ENCODE results near the gene TDP1. TPM values are rescaled to one million over a fixed set of nuclear protein-coding genes. Genes with fewer than 3 reads are reported as not detected.

TDP1 gene
- total and polyA plus RNA-seq, 2 experiments from 2014 or later, result 23.0 to 63.6 TPM

DNA sequence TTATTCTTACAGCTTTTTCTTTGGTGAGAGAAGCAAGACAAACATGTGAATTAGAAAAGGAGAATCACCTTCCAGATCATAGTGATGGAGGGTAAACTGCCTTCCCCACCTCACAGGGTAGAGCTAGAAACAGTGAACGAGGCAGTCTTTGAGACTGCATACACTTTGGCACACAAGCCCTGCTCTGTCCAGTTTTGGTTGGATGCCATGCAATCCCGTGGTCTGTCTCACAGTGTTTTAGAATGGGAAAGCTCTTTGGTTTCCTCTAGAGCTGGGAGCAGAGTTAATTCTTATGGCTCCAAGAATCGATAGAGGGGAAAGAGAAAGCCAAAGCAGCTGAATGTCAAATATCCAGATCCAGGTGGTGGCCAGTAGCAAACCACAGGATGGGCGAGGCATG lies 21.9 kb downstream of the TDP1 start:
- no peaks in the 10 kb centered on the region for H3K9me2 ChIP-seq (ENCODE audit: insufficient read depth)
- TF ChIP-seq JUNB (IDR thresholded peaks at IDR 0.05; ENCODE audit: unreplicated experiment), result no peak
- no peak for TF ChIP-seq EZH2phosphoT487 (IDR thresholded peaks at IDR 0.05; ENCODE audit: unreplicated experiment)
- TF ChIP-seq, protein P1, sequence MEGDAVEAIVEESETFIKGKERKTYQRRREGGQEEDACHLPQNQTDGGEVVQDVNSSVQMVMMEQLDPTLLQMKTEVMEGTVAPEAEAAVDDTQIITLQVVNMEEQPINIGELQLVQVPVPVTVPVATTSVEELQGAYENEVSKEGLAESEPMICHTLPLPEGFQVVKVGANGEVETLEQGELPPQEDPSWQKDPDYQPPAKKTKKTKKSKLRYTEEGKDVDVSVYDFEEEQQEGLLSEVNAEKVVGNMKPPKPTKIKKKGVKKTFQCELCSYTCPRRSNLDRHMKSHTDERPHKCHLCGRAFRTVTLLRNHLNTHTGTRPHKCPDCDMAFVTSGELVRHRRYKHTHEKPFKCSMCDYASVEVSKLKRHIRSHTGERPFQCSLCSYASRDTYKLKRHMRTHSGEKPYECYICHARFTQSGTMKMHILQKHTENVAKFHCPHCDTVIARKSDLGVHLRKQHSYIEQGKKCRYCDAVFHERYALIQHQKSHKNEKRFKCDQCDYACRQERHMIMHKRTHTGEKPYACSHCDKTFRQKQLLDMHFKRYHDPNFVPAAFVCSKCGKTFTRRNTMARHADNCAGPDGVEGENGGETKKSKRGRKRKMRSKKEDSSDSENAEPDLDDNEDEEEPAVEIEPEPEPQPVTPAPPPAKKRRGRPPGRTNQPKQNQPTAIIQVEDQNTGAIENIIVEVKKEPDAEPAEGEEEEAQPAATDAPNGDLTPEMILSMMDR (conservative IDR thresholded peaks at IDR 0.05; ENCODE audit: low read depth in 2 of 2), result no peak
- TF ChIP-seq, protein P2, sequence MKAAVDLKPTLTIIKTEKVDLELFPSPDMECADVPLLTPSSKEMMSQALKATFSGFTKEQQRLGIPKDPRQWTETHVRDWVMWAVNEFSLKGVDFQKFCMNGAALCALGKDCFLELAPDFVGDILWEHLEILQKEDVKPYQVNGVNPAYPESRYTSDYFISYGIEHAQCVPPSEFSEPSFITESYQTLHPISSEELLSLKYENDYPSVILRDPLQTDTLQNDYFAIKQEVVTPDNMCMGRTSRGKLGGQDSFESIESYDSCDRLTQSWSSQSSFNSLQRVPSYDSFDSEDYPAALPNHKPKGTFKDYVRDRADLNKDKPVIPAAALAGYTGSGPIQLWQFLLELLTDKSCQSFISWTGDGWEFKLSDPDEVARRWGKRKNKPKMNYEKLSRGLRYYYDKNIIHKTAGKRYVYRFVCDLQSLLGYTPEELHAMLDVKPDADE (IDR thresholded peaks at IDR 0.05), result no peak
- TF ChIP-seq STAT1 (IDR thresholded peaks at IDR 0.05; ENCODE audit: unreplicated experiment), result no peak
- no peaks in the 10 kb centered on the region for H3F3A ChIP-seq (replicated peaks; ENCODE audit: low read depth)
- DNase-seq (ENCODE audit: low spot score), result no peak
- no peaks in the 10 kb centered on the region for H3K79me2 ChIP-seq (replicated peaks; ENCODE audit: insufficient read depth)
- Mint-ChIP-seq H3K27ac (no peak overlapping the region), H3K27me3 (ENCODE audit: insufficient read depth, low read depth, poor library complexity) (no peaks in the 10 kb centered on the region), H3K36me3 (ENCODE audit: low read depth) (peaks cover 38% of the 10 kb centered on the region), H3K4me3 (no peak overlapping the region), H3K4me1 (no peaks in the 10 kb centered on the region), H3K9me3 (no peaks in the 10 kb centered on the region)
- H4K20me1 ChIP-seq (replicated peaks; ENCODE audit: insufficient read depth), result no peaks in the 10 kb centered on the region
- H3K36me3 ChIP-seq (ENCODE audit: insufficient read depth), result peaks cover 30% of the 10 kb centered on the region
- no peak overlapping the region for H3K4me2 ChIP-seq
- no peak overlapping the region for H3K4me3 ChIP-seq
- ATAC-seq, result no peak
- H3K27ac ChIP-seq (ENCODE audit: low read depth), result no peak overlapping the region
- H2AFZ ChIP-seq, result no peak overlapping the region
- H3K27me3 ChIP-seq (ENCODE audit: insufficient read depth), result no peaks in the 10 kb centered on the region
- H3K4me1 ChIP-seq (ENCODE audit: insufficient read depth), result no peaks in the 10 kb centered on the region

DNA sequence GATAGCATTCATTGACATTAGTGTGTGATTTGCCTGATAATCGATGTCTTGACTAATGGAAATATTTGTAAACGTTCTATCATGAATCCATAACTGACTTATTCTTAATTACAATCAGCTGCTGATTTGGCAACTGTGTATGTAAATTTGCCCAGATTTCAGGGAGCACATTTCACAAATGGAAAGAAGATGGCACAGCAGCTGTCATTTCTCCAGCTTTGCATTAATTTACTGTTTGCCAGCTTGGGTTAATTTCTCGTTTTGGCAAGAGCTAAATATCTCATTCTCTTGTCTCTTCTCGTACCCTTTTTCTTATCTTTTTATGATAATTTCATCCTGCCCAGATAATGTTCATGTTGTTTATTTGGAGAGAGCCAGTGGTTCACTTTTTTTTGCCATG lies 22.9 kb downstream of the TDP1 start:
- Mint-ChIP-seq H3K4me3 (no peak overlapping the region), H3K36me3 (ENCODE audit: low read depth) (peaks cover 38% of the 10 kb centered on the region), H3K27me3 (ENCODE audit: insufficient read depth, low read depth, poor library complexity) (no peaks in the 10 kb centered on the region), H3K27ac (no peak overlapping the region), H3K9me3 (no peaks in the 10 kb centered on the region), H3K4me1 (no peaks in the 10 kb centered on the region)
- Histone ChIP-seq H3K79me2 (replicated peaks; ENCODE audit: insufficient read depth) (no peaks in the 10 kb centered on the region), H3K27me3 (ENCODE audit: insufficient read depth) (no peaks in the 10 kb centered on the region), H4K20me1 (replicated peaks; ENCODE audit: insufficient read depth) (no peaks in the 10 kb centered on the region), H3K9me2 (ENCODE audit: insufficient read depth) (no peaks in the 10 kb centered on the region), H3K36me3 (ENCODE audit: insufficient read depth) (peaks cover 30% of the 10 kb centered on the region), H3F3A (replicated peaks; ENCODE audit: low read depth) (no peaks in the 10 kb centered on the region), H3K27ac (ENCODE audit: low read depth) (no peak overlapping the region), H2AFZ (no peak overlapping the region), H3K4me1 (ENCODE audit: insufficient read depth) (no peaks in the 10 kb centered on the region), H3K4me3 (no peak overlapping the region), H3K4me2 (no peak overlapping the region)
- ATAC-seq (no peak), DNase-seq (ENCODE audit: low spot score) (no peak)
- no peak for TF ChIP-seq JUNB (IDR thresholded peaks at IDR 0.05; ENCODE audit: unreplicated experiment)
- TF ChIP-seq, protein P3, sequence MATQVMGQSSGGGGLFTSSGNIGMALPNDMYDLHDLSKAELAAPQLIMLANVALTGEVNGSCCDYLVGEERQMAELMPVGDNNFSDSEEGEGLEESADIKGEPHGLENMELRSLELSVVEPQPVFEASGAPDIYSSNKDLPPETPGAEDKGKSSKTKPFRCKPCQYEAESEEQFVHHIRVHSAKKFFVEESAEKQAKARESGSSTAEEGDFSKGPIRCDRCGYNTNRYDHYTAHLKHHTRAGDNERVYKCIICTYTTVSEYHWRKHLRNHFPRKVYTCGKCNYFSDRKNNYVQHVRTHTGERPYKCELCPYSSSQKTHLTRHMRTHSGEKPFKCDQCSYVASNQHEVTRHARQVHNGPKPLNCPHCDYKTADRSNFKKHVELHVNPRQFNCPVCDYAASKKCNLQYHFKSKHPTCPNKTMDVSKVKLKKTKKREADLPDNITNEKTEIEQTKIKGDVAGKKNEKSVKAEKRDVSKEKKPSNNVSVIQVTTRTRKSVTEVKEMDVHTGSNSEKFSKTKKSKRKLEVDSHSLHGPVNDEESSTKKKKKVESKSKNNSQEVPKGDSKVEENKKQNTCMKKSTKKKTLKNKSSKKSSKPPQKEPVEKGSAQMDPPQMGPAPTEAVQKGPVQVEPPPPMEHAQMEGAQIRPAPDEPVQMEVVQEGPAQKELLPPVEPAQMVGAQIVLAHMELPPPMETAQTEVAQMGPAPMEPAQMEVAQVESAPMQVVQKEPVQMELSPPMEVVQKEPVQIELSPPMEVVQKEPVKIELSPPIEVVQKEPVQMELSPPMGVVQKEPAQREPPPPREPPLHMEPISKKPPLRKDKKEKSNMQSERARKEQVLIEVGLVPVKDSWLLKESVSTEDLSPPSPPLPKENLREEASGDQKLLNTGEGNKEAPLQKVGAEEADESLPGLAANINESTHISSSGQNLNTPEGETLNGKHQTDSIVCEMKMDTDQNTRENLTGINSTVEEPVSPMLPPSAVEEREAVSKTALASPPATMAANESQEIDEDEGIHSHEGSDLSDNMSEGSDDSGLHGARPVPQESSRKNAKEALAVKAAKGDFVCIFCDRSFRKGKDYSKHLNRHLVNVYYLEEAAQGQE (IDR thresholded peaks at IDR 0.05; ENCODE audit: unreplicated experiment), result no peak
- TF ChIP-seq STAT1 (IDR thresholded peaks at IDR 0.05; ENCODE audit: unreplicated experiment), result no peak
- no peak for TF ChIP-seq ZNF331 (CRISPR knock-in tag; IDR thresholded peaks at IDR 0.05; ENCODE audit: low read depth)
- no peak for TF ChIP-seq EZH2 (IDR thresholded peaks at IDR 0.05; ENCODE audit: low read depth, unreplicated experiment)
- TF ChIP-seq POLR2AphosphoS5 (IDR thresholded peaks at IDR 0.05; ENCODE audit: low read depth), result no peak
- TF ChIP-seq EZH2phosphoT487 (IDR thresholded peaks at IDR 0.05; ENCODE audit: unreplicated experiment), result no peak
- TF ChIP-seq, protein P1 (conservative IDR thresholded peaks at IDR 0.05; ENCODE audit: low read depth in 2 of 2), result no peak
